Endothelial cell of umbilical vein (primary cell): Measurements from ENCODE around the gene HTR3B. TPM values are rescaled to one million over a fixed set of nuclear protein-coding genes. Genes with fewer than 3 reads are reported as not detected.

Source experiments
- BruUV-seq: library from RNA; stranded (reverse); fragments of 400-500 nt; replicated peaks from 2 replicates; lab custom pipeline; 2021; lab: Mats Ljungman, UMichigan
- CTCF ChIA-PET: fragments of 300-600, 350-600 bp; sonication (Branson Sonifier 250); formaldehyde crosslinking; loops from one replicate; lab custom pipeline; 2021; ENCODE audit warnings: antibody characterized with exemption, inconsistent platforms; lab: Charles Lee
- POLR2A ChIA-PET: fragments of 300-600, 350-600 bp; sonication (Branson Sonifier 250); formaldehyde crosslinking; loops from one replicate; lab custom pipeline; 2021; ENCODE audit warnings: antibody characterized with exemption, inconsistent platforms; lab: Charles Lee
- DNase-seq: peaks from one replicate; pipeline ENCODE4 v3.0.0-alpha.2; 2011; ENCODE audit warnings: low read depth, low spot score
- FAIRE-seq: peaks from 2 replicates; lab custom pipeline; 2011; peaks lifted over from hg19 to GRCh38; lab: Jason Lieb, UNC
- H2AFZ ChIP-seq: 2 replicates; pipeline ENCODE4 v1.6.0; 2012; ENCODE audit warnings: low read depth, low read length, control low read depth, inconsistent platforms
- H3K27ac ChIP-seq: 2 replicates; pipeline ENCODE4 v1.5.1; 2011; ENCODE audit warnings: low read depth, mild to moderate bottlenecking, control low read depth, low read length, moderate library complexity; ENCODE audit not compliant: insufficient read depth
- H3K27me3 ChIP-seq, 2 experiments: 2 replicates each; pipeline versions ENCODE4 v1.6.0 to v1.6.1; 2011; ENCODE audit warnings: low read length in 2 of 2, mixed read lengths in 1 of 2; ENCODE audit not compliant: control insufficient read depth in 2 of 2, insufficient read depth in 2 of 2
- H3K36me3 ChIP-seq, 2 experiments: 2 replicates in 1 of 2; 3 replicates in 1 of 2; pipeline ENCODE4 v1.5.1; 2011; ENCODE audit warnings: low read length in 2 of 2, mild to moderate bottlenecking in 1 of 2, moderate library complexity in 1 of 2; ENCODE audit not compliant: control insufficient read depth in 2 of 2, insufficient read depth in 2 of 2; ENCODE audit errors: extremely low read depth in 1 of 2
- H3K4me1 ChIP-seq: 3 replicates; pipeline ENCODE4 v1.5.1; 2011; ENCODE audit warnings: mild to moderate bottlenecking, low read length; ENCODE audit not compliant: control insufficient read depth, insufficient read depth; ENCODE audit errors: extremely low read depth
- H3K4me2 ChIP-seq: 2 replicates; pipeline ENCODE4 v1.6.1; 2011; ENCODE audit warnings: low read length, control low read depth, mixed read lengths; ENCODE audit not compliant: insufficient read depth
- H3K4me3 ChIP-seq, 3 experiments: fragments of 200-600 bp in 1 of 3; sonication (generic), shearing (Covaris generic) in 1 of 3; replicated peaks in 1 of 3; 2 replicates each; pipeline ENCODE4 v1.5.1; 2011 to 2016; ENCODE audit warnings: control low read depth in 3 of 3, low read length in 3 of 3, mild to moderate bottlenecking in 2 of 3, inconsistent platforms in 1 of 3, low read depth in 1 of 3, moderate library complexity in 1 of 3; ENCODE audit not compliant: insufficient read depth in 1 of 3
- H3K79me2 ChIP-seq: 2 replicates; pipeline ENCODE4 v1.6.0; 2012; ENCODE audit warnings: low read length, inconsistent platforms; ENCODE audit not compliant: control insufficient read depth, insufficient read depth
- H3K9ac ChIP-seq: replicated peaks from 2 replicates; pipeline ENCODE3; 2011; ENCODE audit warnings: low read length, control low read depth; ENCODE audit not compliant: insufficient read depth; ENCODE audit errors: extremely low read depth
- H3K9me1 ChIP-seq: replicated peaks from 3 replicates; pipeline ENCODE4 v1.6.0; 2011; ENCODE audit warnings: mild to moderate bottlenecking, low read length; ENCODE audit not compliant: control insufficient read depth, insufficient read depth; ENCODE audit errors: extremely low read depth
- H3K9me3 ChIP-seq: replicated peaks from 2 replicates; pipeline ENCODE4 v1.5.1; 2012; ENCODE audit warnings: low read length, inconsistent platforms; ENCODE audit not compliant: control insufficient read depth, insufficient read depth
- H4K20me1 ChIP-seq: replicated peaks from 2 replicates; pipeline ENCODE3; 2011; ENCODE audit warnings: mild to moderate bottlenecking, low read length; ENCODE audit not compliant: control insufficient read depth, insufficient read depth; ENCODE audit errors: extremely low read depth
- EZH2 ChIP-seq: IDR thresholded peaks from 2 replicates; pipeline ENCODE4 v1.6.1; 2012; ENCODE audit warnings: borderline replicate concordance, low read depth, mild to moderate bottlenecking, moderate library complexity, low read length, inconsistent platforms; ENCODE audit not compliant: severe bottlenecking
- FOS ChIP-seq: IDR thresholded peaks from 2 replicates; pipeline ENCODE4 v1.6.1; 2011; ENCODE audit warnings: mild to moderate bottlenecking, low read length, moderate library complexity, borderline replicate concordance; ENCODE audit not compliant: insufficient read depth
- GATA2 ChIP-seq: IDR thresholded peaks from 2 replicates; pipeline ENCODE4 v1.7.0; 2011; ENCODE audit warnings: low read depth, mild to moderate bottlenecking, moderate library complexity, mixed read lengths, low read length; ENCODE audit not compliant: insufficient read length, insufficient read depth
- JUN ChIP-seq: IDR thresholded peaks from 2 replicates; pipeline ENCODE4 v1.6.1; 2011; ENCODE audit warnings: borderline replicate concordance, low read depth; ENCODE audit not compliant: insufficient read length, insufficient read depth
- MYC ChIP-seq: IDR thresholded peaks from one replicate; pipeline ENCODE4 v1.6.1; 2011; ENCODE audit warnings: mild to moderate bottlenecking, low read depth, low read length
- POLR2A ChIP-seq: IDR thresholded peaks from 2 replicates; pipeline ENCODE4 v1.6.1; 2012; ENCODE audit warnings: low read depth, mild to moderate bottlenecking, control low read depth, low read length
- POLR2AphosphoS5 ChIP-seq: IDR thresholded peaks from 2 replicates; pipeline ENCODE4 v1.6.1; 2012; ENCODE audit warnings: low read depth, mild to moderate bottlenecking, control low read depth, low read length, moderate library complexity; ENCODE audit not compliant: insufficient read depth
- dilution Hi-C: fragments of 300-500 bp; cut with MboI; formaldehyde crosslinking; loops from one replicate; pipeline ENCODE4 v1.15.0; 2019; ENCODE audit warnings: low sequenced_read_pairs; ENCODE audit not compliant: extremely low pct_ligation_motif_present
- intact Hi-C: fragments of 100-400 bp; cut with micrococcal nuclease; formaldehyde crosslinking; loops from one replicate; pipeline ENCODE4 v1.10.0; 2022
- polyA plus RNA-seq, 4 experiments: library from polyadenylated mRNA; depleted of rRNA in 3 of 4; stranded (reverse) in 3 of 4; unstranded in 1 of 4; fragments of >200 nt; gene quantifications; 2 replicates each; pipeline versions ENCODE4 v1.2.1 to v1.2.3, GENCODE V29; 2011 to 2012; ENCODE audit warnings: missing spikeins in 1 of 4
- total RNA-seq: library from RNA; stranded (reverse); gene quantifications from 2 replicates; pipeline ENCODE4 v1.2.3, GENCODE V29; 2021
- TF ChIP-seq, protein P1 (sequence below), 2 donors: IDR thresholded peaks; 1 replicate in 1 of 2; 2 replicates in 1 of 2; pipeline ENCODE4 v1.5.1; 2011; ENCODE audit warnings: low read length in 2 of 2, mild to moderate bottlenecking in 2 of 2, moderate library complexity in 2 of 2, control low read depth in 1 of 2, inconsistent platforms in 1 of 2, low read depth in 1 of 2; ENCODE audit not compliant: insufficient read depth in 1 of 2; ENCODE audit errors: extremely low read depth in 1 of 2
- TF ChIP-seq, protein P2 (sequence below): IDR thresholded peaks from 2 replicates; pipeline ENCODE4 v1.6.1; 2011; ENCODE audit not compliant: insufficient read depth, insufficient read length

HTR3B gene
- total and polyA plus RNA-seq, 2 donors (not counting 3 experiments of a cell fraction or from before 2014, with no cell fraction given) = not detected

DNA sequence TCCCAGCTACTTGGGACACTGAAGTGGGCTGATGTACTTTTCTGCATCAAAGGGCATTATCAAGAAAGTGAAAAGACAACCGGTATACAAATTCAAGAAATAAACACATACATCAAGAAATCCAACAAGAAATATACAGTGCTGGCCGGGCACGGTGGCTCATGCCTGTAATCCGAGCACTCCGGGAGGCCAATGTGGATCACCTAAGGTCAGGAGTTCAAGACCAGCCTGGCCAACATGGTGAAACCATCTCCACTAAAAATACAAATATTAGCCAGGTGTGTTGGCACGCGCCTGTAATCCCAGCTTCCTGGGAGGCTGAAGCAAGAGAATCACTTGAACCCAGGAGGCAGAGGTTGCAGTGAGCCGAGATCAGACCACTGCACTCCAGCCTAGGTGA lies 38.7 kb upstream of the HTR3B start:
- no peaks in the 10 kb centered on the region for H3K4me1 ChIP-seq
- TF ChIP-seq POLR2AphosphoS5 (no peak), POLR2A (no peak)
- TF ChIP-seq, protein P1, sequence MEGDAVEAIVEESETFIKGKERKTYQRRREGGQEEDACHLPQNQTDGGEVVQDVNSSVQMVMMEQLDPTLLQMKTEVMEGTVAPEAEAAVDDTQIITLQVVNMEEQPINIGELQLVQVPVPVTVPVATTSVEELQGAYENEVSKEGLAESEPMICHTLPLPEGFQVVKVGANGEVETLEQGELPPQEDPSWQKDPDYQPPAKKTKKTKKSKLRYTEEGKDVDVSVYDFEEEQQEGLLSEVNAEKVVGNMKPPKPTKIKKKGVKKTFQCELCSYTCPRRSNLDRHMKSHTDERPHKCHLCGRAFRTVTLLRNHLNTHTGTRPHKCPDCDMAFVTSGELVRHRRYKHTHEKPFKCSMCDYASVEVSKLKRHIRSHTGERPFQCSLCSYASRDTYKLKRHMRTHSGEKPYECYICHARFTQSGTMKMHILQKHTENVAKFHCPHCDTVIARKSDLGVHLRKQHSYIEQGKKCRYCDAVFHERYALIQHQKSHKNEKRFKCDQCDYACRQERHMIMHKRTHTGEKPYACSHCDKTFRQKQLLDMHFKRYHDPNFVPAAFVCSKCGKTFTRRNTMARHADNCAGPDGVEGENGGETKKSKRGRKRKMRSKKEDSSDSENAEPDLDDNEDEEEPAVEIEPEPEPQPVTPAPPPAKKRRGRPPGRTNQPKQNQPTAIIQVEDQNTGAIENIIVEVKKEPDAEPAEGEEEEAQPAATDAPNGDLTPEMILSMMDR (IDR thresholded peaks at IDR 0.05; ENCODE audit: extremely low read depth in 1 of 2, insufficient read depth in 1 of 2, low read depth in 1 of 2, low read length in 2 of 2) = no peak
- intact Hi-C loops = no loop called here
- no peaks in the 10 kb centered on the region for H4K20me1 ChIP-seq
- no peaks in the 10 kb centered on the region for H3K27me3 ChIP-seq
- H3K9ac ChIP-seq = no peak overlapping the region
- no peaks in the 10 kb centered on the region for H3K9me3 ChIP-seq
- H3K4me3 ChIP-seq = no peak overlapping the region
- H3K9me1 ChIP-seq = no peaks in the 10 kb centered on the region
- H2AFZ ChIP-seq = no peak overlapping the region
- peaks cover 11% of the 10 kb centered on the region for H3K79me2 ChIP-seq
- no peak for FAIRE-seq
- ChIA-PET POLR2A (no interaction called here), CTCF (no interaction called here)
- H3K27ac ChIP-seq = no peak overlapping the region
- no peaks in the 10 kb centered on the region for H3K36me3 ChIP-seq
- DNase-seq = no peak
- dilution Hi-C loops = no loop called here
- BruUV-seq = no TSS peak
- no peak overlapping the region for H3K4me2 ChIP-seq

DNA sequence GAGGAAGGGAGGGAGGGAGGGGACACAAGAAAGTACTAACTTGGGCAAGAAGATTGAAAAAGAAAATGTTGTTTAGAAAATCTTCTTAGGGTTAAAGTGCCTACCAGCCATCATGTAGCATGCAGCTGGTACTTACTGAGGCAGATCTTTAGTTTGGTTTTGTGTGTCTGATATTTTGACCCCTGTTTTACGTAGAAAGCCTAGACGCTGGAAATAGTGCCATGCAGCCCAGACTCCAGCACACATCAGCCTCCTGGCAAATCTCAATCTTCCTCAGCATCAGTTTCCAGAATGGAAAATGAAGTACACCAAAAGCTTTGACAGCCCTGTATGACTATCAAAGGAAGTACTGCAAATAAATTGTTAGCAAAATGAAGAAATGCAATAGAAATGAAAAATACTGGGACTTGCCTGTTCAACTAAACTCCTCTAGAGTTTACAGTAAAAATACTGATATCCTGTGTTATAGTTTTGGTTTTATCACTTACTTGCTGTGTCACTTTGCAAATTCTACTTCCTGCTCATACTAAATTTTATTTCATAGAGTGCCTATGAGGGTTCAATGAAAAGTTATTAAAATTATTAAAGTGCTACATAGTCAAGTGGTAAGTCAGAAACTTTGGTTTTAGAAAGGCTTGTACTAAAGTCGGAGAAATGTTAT lies 36.6 kb upstream of the HTR3B start:
- Histone ChIP-seq H3K4me3 (no peak overlapping the region), H2AFZ (no peak overlapping the region), H4K20me1 (no peaks in the 10 kb centered on the region), H3K79me2 (peaks cover 8% of the 10 kb centered on the region), H3K4me2 (no peak overlapping the region), H3K27ac (no peak overlapping the region), H3K4me1 (peaks cover 5% of the 10 kb centered on the region), H3K9me1 (no peaks in the 10 kb centered on the region), H3K9ac (no peak overlapping the region), H3K27me3 (no peaks in the 10 kb centered on the region), H3K36me3 (no peaks in the 10 kb centered on the region), H3K9me3 (no peaks in the 10 kb centered on the region)
- intact Hi-C loops = no loop called here
- dilution Hi-C loops = no loop called here
- no peak for DNase-seq
- no TSS peak for BruUV-seq
- POLR2A ChIA-PET = no interaction called here
- no peak for FAIRE-seq
- TF ChIP-seq GATA2 (no peak), FOS (no peak), MYC (no peak), POLR2A (no peak), JUN (no peak), POLR2AphosphoS5 (no peak), EZH2 (no peak)
- TF ChIP-seq, protein P1 (IDR thresholded peaks at IDR 0.05; ENCODE audit: extremely low read depth in 1 of 2, insufficient read depth in 1 of 2, low read depth in 1 of 2, low read length in 2 of 2) = no peak
- TF ChIP-seq, protein P2, sequence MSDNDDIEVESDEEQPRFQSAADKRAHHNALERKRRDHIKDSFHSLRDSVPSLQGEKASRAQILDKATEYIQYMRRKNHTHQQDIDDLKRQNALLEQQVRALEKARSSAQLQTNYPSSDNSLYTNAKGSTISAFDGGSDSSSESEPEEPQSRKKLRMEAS = no peak
- CTCF ChIA-PET = interaction anchor here (1.0 kb wide), 1 partner anchor 28 kb away, joined by 3 read pairs; no protein-coding TSS in a partner anchor
